ENCODE results near the gene ZDHHC17. TPM values are rescaled to one million over a fixed set of nuclear protein-coding genes. Genes with fewer than 3 reads are reported as not detected.

ZDHHC17 gene
- total RNA-seq, 1 experiment from 2014 or later, result 25.3 TPM

DNA sequence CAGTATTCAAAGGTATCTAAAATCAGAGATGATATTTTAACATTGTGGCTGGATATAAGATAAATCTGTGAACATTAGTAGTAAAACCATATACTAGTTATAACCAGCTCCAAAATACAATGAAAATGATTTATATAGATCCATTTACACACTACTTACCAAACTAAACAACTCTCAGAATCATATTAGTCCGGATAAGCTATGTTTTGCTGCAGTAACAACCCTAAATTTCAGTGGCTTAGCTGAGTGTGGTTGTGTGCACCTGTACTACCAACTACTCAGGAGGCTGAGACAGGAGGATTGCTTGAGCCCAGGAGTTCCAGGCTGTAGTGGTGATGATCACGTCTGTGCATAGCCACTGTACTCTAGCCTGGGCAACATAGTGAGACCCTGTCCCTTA is 23.8 kb downstream of the ZDHHC17 start:
- no peaks in the 10 kb centered on the region for H3K4me1 ChIP-seq (ENCODE audit: control insufficient read depth in 1 of 2, insufficient read depth in 2 of 2, low read length in 2 of 2)
- no peaks in the 10 kb centered on the region for H3K36me3 ChIP-seq (ENCODE audit: control insufficient read depth in 1 of 2, insufficient read depth in 2 of 2, low read length in 2 of 2)
- no peaks in the 10 kb centered on the region for H3K9me2 ChIP-seq (ENCODE audit: insufficient read depth)
- RAD21 ChIA-PET (ENCODE audit: low non-redundant PET in 1 of 2, low total read pairs in 2 of 2, uncharacterized antibody in 2 of 2, unreplicated experiment in 2 of 2), result no interaction called here
- H4K20me1 ChIP-seq (ENCODE audit: insufficient read depth), result 0 out of 2 replicates have a peak, but pooled peaks cover 4% of the 10 kb centered on the region
- no peak for TF ChIP-seq EZH2 (IDR thresholded peaks at IDR 0.05)
- no peak for TF ChIP-seq ELF1 (IDR thresholded peaks at IDR 0.05; ENCODE audit: borderline replicate concordance, low read depth)
- TF ChIP-seq ZFX (IDR thresholded peaks at IDR 0.05), result no peak
- TF ChIP-seq POLR2A (IDR thresholded peaks at IDR 0.05; ENCODE audit: borderline replicate concordance, extremely low read depth, insufficient read depth, insufficient read length), result no peak
- TF ChIP-seq YY1 (IDR thresholded peaks at IDR 0.05; ENCODE audit: extremely low read depth, insufficient replicate concordance, low read depth, low read length), result no peak
- TF ChIP-seq TCF7L2 (IDR thresholded peaks at IDR 0.05; ENCODE audit: borderline replicate concordance, extremely low read depth, insufficient read depth, insufficient read length), result no peak
- TF ChIP-seq POLR2AphosphoS5 (IDR thresholded peaks at IDR 0.05; ENCODE audit: low read depth, low read length), result no peak
- CTCF ChIA-PET, result no interaction called here
- no peaks in the 10 kb centered on the region for H3K9me3 ChIP-seq (ENCODE audit: control insufficient read depth in 1 of 2, insufficient read depth in 1 of 2, low read depth in 1 of 2, low read length in 2 of 2)
- DNase-seq (ENCODE audit: low read depth, low spot score), result no peak
- no peak overlapping the region for H3K4me3 ChIP-seq (replicated peaks in 1 of 2; ENCODE audit: low read depth in 1 of 2, low read length in 2 of 2)
- no peak overlapping the region for H3K4me2 ChIP-seq (ENCODE audit: low read length)
- no peak for ATAC-seq
- POLR2A ChIA-PET, result no interaction called here
- H3K9ac ChIP-seq (ENCODE audit: low read length), result no peak overlapping the region
- H3K27ac ChIP-seq (ENCODE audit: low read depth, low read length), result no peak overlapping the region
- H3K27me3 ChIP-seq (ENCODE audit: insufficient read depth, low read length), result no peaks in the 10 kb centered on the region
- BruUV-seq (replicated peaks), result no TSS peak
- H2AFZ ChIP-seq (ENCODE audit: low read depth, low read length, poor library complexity, severe bottlenecking), result no peak overlapping the region
- peaks cover 27% of the 10 kb centered on the region for H3K79me2 ChIP-seq (ENCODE audit: insufficient read depth, low read length)
- intact Hi-C loops (cut with micrococcal nuclease), result no loop called here

DNA sequence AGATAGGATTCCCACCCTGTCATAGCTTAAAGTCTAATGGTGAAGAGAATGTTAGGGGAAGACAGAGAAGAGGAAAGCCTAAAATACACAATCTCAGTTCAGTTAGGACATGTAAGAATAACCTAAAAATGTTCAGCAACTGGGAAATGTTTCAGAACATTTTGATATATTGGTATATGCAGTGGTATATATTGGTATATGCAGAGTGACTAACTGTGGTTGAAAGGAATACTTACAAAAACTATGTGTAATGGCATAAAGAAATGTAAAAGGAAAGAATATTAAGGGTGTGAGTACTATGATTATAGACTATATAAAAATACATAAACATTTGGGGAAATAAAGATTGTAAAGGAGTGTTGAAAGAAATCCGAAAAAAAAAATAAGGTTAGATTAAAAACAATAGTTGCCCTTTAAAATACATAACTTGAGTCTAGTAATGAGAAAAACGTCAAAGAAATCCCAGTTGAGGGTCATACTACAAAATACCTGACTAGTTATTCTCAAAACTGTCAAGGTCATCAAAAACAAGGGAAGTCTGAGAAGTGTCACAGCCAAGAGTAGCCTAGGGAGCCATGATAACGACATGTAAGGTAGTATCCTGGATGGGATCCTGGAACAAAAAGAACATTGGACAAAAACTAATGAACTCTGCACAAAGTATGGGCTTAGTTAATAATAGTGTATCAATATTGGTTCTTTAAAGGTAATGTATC is 25.6 kb downstream of the ZDHHC17 start:
- no peak for DNase-seq (ENCODE audit: low read depth, low spot score)

More for the DNA sequence above, 25.6 kb downstream of the ZDHHC17 start:
- no peaks in the 10 kb centered on the region for H3K9me3 ChIP-seq (ENCODE audit: control insufficient read depth in 1 of 2, insufficient read depth in 1 of 2, low read depth in 1 of 2, low read length in 2 of 2)
- ChIA-PET RAD21 (ENCODE audit: low non-redundant PET in 1 of 2, low total read pairs in 2 of 2, uncharacterized antibody in 2 of 2, unreplicated experiment in 2 of 2) (no interaction called here), CTCF (interaction anchor here (0.6 to 2.3 kb wide), 5 partner anchors 7 to 221 kb away, joined by 3 to 12 read pairs (median 5); no protein-coding TSS in a partner anchor), POLR2A (no interaction called here)
- no peak overlapping the region for H3K27ac ChIP-seq (ENCODE audit: low read depth, low read length)
- TF ChIP-seq SP1 (IDR thresholded peaks at IDR 0.05; ENCODE audit: low read depth) (no peak), ZNF274 (IDR thresholded peaks at IDR 0.05; ENCODE audit: low read depth, low read length) (no peak)
- TF ChIP-seq, protein P1, sequence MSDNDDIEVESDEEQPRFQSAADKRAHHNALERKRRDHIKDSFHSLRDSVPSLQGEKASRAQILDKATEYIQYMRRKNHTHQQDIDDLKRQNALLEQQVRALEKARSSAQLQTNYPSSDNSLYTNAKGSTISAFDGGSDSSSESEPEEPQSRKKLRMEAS (IDR thresholded peaks at IDR 0.05), result no peak
- TF ChIP-seq, protein P2, sequence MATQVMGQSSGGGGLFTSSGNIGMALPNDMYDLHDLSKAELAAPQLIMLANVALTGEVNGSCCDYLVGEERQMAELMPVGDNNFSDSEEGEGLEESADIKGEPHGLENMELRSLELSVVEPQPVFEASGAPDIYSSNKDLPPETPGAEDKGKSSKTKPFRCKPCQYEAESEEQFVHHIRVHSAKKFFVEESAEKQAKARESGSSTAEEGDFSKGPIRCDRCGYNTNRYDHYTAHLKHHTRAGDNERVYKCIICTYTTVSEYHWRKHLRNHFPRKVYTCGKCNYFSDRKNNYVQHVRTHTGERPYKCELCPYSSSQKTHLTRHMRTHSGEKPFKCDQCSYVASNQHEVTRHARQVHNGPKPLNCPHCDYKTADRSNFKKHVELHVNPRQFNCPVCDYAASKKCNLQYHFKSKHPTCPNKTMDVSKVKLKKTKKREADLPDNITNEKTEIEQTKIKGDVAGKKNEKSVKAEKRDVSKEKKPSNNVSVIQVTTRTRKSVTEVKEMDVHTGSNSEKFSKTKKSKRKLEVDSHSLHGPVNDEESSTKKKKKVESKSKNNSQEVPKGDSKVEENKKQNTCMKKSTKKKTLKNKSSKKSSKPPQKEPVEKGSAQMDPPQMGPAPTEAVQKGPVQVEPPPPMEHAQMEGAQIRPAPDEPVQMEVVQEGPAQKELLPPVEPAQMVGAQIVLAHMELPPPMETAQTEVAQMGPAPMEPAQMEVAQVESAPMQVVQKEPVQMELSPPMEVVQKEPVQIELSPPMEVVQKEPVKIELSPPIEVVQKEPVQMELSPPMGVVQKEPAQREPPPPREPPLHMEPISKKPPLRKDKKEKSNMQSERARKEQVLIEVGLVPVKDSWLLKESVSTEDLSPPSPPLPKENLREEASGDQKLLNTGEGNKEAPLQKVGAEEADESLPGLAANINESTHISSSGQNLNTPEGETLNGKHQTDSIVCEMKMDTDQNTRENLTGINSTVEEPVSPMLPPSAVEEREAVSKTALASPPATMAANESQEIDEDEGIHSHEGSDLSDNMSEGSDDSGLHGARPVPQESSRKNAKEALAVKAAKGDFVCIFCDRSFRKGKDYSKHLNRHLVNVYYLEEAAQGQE (IDR thresholded peaks at IDR 0.05; ENCODE audit: low read depth), result no peak
- BruUV-seq (replicated peaks), result no TSS peak
- H3K4me1 ChIP-seq (ENCODE audit: control insufficient read depth in 1 of 2, insufficient read depth in 2 of 2, low read length in 2 of 2), result no peaks in the 10 kb centered on the region
- H3K4me2 ChIP-seq (ENCODE audit: low read length), result no peak overlapping the region
- no peak overlapping the region for H3K9ac ChIP-seq (ENCODE audit: low read length)
- H2AFZ ChIP-seq (ENCODE audit: low read depth, low read length, poor library complexity, severe bottlenecking), result no peak overlapping the region
- 0 out of 2 replicates have a peak, but pooled peaks cover 4% of the 10 kb centered on the region for H4K20me1 ChIP-seq (ENCODE audit: insufficient read depth)
- no peaks in the 10 kb centered on the region for H3K27me3 ChIP-seq (ENCODE audit: insufficient read depth, low read length)
- no peaks in the 10 kb centered on the region for H3K36me3 ChIP-seq (ENCODE audit: control insufficient read depth in 1 of 2, insufficient read depth in 2 of 2, low read length in 2 of 2)
- H3K4me3 ChIP-seq (replicated peaks in 1 of 2; ENCODE audit: low read depth in 1 of 2, low read length in 2 of 2), result no peak overlapping the region
- H3K79me2 ChIP-seq (ENCODE audit: insufficient read depth, low read length), result peaks cover 28% of the 10 kb centered on the region
- no peak for ATAC-seq
- intact Hi-C loops (cut with micrococcal nuclease), result loop anchor here (5.0 kb wide), 2 partner anchors 442 to 1262 kb away; partner anchors contain the start of gene BBS10
- H3K9me2 ChIP-seq (ENCODE audit: insufficient read depth), result no peaks in the 10 kb centered on the region

All from HCT116 (cell line).